Measurements from ENCODE around the gene ELFN1.

Gene ELFN1

DNA sequence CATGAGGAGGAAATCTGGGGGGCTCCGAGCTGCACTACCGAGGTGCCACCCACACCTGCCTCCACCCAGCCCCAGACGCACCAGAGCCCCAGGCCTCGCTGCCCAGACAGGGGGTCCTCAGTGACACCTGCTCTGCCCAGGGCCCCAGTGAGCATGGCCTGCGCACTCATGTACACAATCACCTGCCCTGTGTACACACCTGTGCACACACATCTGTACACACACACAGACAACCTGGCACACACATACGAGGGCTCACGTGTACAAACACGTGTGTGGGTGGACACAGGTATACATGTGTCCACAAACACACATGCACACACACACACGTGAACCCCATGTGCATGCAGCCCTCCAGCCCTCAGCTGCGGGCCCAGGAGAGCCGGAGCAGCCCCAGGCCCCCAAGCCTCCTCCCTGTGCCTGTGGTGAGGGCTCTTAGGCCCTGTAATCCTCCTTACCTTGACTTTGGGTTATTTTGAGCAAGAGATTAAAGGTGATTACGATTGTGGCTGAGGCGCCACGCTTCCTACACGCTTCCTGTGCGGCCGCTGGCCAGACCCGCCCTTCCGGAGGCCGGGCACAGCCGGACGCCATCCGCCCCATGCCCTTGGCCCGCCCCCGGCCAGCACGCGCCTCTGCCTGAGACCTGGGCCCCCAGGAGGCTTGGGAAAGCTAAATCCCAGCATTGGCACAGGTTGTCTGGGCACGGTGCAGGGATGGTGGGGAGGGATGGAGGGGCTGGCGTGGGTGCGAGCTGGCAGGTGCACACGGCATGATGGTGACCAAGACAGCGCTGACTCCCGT lies 71.9 kb downstream of the ELFN1 start:
- no peak for DNase-seq (ENCODE audit: low read depth in 2 of 2)

DNA sequence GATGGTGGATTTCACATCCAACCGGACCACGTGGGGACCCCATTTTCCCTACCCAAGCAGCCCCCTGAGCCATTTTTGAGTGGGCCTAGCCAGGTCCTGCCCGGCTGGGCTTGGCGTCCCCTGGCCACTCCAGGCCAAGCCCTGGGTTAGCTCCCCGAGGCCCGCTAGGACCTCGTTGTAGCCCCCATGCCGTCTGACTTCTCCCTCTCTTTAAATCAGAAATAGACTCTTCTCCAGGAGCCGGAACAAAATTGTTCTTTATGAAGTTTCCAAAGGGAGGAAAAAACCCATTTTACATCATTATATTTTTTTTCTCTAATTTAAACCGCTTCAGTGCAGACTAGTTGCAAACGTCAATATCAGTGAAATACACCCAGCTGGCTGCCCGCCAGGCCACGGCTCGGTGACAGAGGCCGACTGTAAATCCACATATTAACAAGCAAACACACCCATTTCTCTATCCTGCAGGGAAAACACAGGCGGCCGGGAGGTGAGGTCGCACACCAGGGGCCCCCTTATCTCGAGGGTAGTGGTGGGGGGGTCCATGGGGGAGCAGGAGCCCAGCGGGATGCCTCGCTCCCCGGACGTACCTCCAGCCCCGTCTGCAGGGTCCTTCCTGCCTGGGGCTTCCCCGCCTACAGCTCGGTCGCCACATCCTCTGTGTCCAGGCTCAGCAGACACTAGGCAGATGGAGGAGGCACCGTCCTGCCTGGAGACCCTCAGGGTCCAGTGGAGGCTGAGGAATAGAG lies 72.7 kb downstream of the ELFN1 start:
- DNase-seq (ENCODE audit: low read depth in 2 of 2) = no peak

DNA sequence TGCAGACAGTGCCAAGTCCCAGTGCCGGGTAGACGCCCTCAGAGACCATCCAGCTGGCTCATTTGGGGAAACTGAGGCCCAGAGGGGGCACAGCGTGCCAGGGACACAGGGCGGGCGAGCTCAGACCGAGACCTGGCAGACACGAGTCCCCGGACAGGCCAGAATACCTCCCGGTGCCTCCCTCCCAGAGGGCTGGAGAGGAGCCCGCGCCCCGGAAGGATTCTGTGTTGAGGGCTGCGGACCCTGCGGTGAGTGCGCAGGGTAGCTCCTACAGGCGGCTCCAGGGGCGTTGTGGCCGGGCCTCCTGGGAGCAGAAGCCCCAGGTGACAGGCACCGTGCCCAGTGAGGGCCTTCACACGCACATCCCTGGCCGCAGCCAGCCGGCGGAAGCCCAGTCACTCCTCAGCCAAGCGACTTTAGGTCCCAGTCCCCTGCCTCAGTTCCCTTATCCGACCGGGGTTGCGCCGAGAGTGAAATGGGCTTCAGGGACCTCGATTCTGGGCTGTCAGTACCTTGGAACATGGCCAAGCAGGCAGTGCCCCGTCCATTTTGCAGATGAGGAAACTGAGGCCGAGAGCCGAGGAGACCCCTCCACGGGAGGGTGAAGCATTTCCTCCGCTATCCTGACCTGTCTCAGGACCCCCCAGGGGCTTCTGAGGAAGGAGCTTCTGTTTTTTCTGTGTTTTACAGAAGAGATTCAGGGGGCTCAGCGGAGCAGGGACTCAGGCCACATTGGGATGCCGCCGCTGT lies 73.6 kb downstream of the ELFN1 start:
- DNase-seq (ENCODE audit: low read depth in 2 of 2) = no peak

GRCh38 chr7:1744296-1745017 lies 74.4 kb downstream of the ELFN1 start:
- DNase-seq (ENCODE audit: low read depth in 2 of 2) = no peak

GRCh38 chr7:1745018-1745532 lies 75.0 kb downstream of the ELFN1 start:
- DNase-seq (ENCODE audit: low read depth in 2 of 2) = no peak

GRCh38 chr7:1745576-1746490 lies 75.8 kb downstream of the ELFN1 start:
- no peak for DNase-seq (ENCODE audit: low read depth in 2 of 2)

- no peak for DNase-seq (ENCODE audit: low read depth in 2 of 2)
Measured at GRCh38 chr7:1746491-1746975, 76.5 kb downstream of the ELFN1 start.

DNA sequence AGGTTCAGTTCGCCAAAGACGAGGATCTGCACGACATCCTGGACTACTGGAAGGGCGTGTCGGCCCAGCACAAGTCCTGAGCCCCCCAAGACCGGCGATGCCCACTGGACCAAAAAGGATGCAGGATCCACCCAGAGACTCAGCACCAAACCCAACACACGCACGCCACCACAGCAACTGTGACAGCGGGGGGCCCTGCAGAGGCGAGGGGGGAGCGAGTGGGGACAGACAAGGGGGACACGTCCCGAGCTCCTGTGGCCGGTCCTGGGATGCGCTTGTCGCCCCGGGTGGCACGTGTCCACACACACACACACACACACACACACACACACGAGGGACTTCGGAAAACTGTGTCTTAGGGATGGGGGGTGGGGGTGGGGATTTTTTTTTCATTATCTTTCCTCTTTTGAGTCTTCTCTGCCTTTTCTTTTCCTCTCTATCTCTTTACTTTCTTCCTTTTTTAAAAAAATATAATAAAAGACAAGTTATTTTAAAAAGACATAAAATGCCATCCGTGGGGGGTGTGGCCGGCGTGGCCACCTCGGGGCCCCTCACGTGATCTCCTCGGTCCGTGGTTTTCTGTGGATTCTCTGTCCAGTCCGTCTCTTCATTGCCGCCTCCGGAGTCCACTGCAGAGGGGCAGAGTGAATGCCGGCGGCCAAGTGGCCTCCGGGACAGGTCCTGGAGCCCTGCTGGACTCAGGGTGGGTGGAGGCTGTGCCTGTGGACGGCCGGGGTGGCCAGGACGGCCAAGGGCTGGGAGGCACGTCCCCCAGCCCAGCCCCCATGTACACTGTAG lies 77.1 kb downstream of the ELFN1 start:
- no peak for DNase-seq (ENCODE audit: low read depth in 2 of 2)

GRCh38 chr7:1748076-1748838 lies 78.2 kb downstream of the ELFN1 start:
- DNase-seq (ENCODE audit: low read depth in 2 of 2) = no peak

GRCh38 chr7:1748839-1749173 lies 78.7 kb downstream of the ELFN1 start:
- no peak for DNase-seq (ENCODE audit: low read depth in 2 of 2)

- no peak for DNase-seq (ENCODE audit: low read depth in 2 of 2)
Measured at GRCh38 chr7:1749351-1749863, 79.3 kb downstream of the ELFN1 start.

- DNase-seq (ENCODE audit: low read depth in 2 of 2) = no peak
Measured at GRCh38 chr7:1749864-1750466, 79.9 kb downstream of the ELFN1 start.

- DNase-seq (ENCODE audit: low read depth in 2 of 2) = no peak
Measured at GRCh38 chr7:1750541-1751021, 80.5 kb downstream of the ELFN1 start.

DNA sequence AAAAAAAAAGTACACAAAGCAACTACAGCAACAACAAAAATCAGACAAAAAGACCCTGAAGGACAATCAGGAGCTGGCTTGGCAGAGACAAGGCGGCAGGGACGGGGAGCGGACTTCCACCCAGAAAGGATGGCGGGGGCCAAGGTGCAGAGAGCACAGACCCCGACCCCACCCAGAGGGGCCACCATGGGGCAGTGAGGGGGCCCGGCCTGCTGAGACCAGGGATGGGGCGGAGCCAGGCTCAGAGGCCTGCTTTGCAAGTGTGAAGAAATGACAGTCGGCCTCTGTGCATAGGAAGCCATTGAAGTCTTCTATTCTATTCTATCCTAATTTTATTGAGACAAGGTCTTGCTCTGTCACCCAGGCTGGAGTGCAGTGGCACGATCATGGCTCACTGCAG lies 82.0 kb downstream of the ELFN1 start:
- no peak for DNase-seq (ENCODE audit: low read depth in 2 of 2)

- DNase-seq (ENCODE audit: low read depth in 2 of 2) = no peak
Measured at GRCh38 chr7:1752771-1753563, 82.9 kb downstream of the ELFN1 start.

- no peak for DNase-seq (ENCODE audit: low read depth in 2 of 2)
Measured at GRCh38 chr7:1753564-1753867, 83.4 kb downstream of the ELFN1 start.

DNA sequence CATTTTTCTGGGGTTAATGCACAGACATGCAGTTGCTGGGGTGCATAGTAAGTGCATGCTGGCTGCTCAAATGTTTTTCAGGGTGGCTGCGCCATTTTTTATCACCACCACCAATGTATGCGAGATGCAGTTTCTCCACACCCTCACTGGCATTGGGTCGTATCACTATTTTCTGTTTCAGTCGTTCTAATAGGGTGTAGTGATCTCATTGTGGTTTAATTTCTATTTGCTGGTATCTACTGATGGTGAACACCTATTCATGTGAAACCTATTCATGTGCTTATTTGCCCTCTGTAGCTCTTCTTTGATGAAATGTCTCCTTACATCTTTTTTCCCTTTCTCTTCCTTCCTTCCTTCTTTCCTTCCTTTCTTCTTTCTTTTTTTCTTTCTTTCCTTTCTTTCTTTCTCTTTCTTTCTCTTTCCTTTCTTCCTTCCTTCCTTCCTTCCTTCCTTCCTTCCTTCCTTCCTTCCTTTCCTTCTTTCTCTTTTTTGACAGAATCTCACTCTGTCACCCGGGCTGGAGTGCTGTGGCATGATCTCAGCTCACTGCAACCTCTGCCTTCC lies 84.3 kb downstream of the ELFN1 start:
- no peak for DNase-seq (ENCODE audit: low read depth in 2 of 2)
